ENCODE results near the gene CSTPP1. TPM values are rescaled to one million over a fixed set of nuclear protein-coding genes. Genes with fewer than 3 reads are reported as not detected.

CSTPP1 gene, protein sequence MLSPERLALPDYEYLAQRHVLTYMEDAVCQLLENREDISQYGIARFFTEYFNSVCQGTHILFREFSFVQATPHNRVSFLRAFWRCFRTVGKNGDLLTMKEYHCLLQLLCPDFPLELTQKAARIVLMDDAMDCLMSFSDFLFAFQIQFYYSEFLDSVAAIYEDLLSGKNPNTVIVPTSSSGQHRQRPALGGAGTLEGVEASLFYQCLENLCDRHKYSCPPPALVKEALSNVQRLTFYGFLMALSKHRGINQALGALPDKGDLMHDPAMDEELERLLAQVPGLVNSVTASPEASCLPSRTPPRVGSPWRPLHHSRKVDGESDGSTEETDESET
- total RNA-seq, result 36.9 and 37.1 TPM in 2 replicates
- long read RNA-seq, transcript C11orf49-202 (9 exons, 1,651 nt), result minor isoform, 11 of 229 reads
- long read RNA-seq, transcript C11orf49-204 (8 exons, 1,916 nt), result minor isoform, 12 of 229 reads
- long read RNA-seq, transcript C11orf49-201 (9 exons, 1,645 nt), result major isoform, 126 of 229 reads
- long read RNA-seq, transcript C11orf49-207 (8 exons, 1,527 nt), result minor isoform, 26 of 229 reads
- long read RNA-seq, partial matches to known transcripts, result 10 of 229 reads
- long read RNA-seq, other reads (novel, unspliced or antisense), result 30 of 229 reads

DNA sequence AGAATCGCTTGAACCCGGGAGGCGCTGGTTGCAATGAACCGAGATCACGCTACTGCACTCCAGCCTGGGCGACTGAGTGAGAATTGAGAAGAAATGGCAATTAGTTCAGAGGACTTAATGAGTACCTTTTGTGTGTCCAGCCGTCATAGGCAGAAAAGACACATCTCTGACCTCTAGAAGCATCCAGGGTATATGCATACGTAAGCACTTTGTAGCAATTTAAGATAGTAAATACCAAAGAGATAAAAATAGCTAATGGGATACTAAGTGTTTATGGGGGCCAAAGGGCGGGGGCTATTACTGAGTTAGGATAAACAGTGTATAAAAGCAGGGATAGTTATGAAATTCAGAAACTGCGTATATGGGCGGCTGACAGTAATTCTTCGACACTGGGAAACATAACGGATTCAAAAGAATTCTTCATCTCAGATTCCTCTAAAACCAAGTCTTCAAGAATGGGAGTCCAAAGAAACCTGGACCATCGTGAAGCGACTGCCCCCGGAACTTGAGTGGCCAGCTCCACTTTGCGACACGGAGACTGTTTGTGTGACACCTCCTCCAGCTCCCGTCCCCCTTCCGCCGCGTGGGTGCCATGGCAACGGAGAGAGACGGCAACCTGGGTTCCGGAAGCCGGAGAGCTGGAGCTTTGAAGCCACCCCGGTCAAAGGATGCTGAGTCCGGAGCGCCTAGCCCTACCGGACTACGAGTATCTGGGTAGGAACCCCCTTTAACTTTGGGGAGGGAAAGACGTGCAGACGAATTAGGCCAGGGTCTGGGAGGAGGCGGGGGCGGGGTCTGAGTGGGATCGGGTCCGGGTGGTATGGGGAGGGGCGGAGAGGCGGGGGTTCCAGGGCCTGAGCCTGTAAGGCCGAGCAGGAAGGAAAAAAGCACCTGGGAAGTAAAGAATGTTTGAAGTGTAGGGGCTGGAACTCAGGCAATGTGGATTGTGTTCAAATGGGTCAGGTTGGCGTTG lies at the start of gene CSTPP1:
CSTPP1 (plus strand) TSS at position 624 of the 973 bp plus-strand sequence; CDS start at position 669, 45 bp downstream.
- TF ChIP-seq, protein P1, sequence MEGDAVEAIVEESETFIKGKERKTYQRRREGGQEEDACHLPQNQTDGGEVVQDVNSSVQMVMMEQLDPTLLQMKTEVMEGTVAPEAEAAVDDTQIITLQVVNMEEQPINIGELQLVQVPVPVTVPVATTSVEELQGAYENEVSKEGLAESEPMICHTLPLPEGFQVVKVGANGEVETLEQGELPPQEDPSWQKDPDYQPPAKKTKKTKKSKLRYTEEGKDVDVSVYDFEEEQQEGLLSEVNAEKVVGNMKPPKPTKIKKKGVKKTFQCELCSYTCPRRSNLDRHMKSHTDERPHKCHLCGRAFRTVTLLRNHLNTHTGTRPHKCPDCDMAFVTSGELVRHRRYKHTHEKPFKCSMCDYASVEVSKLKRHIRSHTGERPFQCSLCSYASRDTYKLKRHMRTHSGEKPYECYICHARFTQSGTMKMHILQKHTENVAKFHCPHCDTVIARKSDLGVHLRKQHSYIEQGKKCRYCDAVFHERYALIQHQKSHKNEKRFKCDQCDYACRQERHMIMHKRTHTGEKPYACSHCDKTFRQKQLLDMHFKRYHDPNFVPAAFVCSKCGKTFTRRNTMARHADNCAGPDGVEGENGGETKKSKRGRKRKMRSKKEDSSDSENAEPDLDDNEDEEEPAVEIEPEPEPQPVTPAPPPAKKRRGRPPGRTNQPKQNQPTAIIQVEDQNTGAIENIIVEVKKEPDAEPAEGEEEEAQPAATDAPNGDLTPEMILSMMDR (IDR thresholded peaks at IDR 0.05), result no peak
- peaks cover 6% of the 10 kb centered on the region for H3K27me3 Mint-ChIP-seq (ENCODE audit: unreplicated experiment)
- peak within 1 kb of the TSS; percentile 98 for H3K27ac Mint-ChIP-seq (ENCODE audit: unreplicated experiment)
- no peaks in the 10 kb centered on the region for H3K9me3 Mint-ChIP-seq (ENCODE audit: unreplicated experiment)
- peak within 1 kb of the TSS; percentile 100 for H3K4me3 Mint-ChIP-seq (ENCODE audit: unreplicated experiment)
- H3K4me1 Mint-ChIP-seq (ENCODE audit: unreplicated experiment), result peaks cover 17% of the 10 kb centered on the region
- H3K36me3 Mint-ChIP-seq (ENCODE audit: unreplicated experiment), result no peaks in the 10 kb centered on the region
- DNase-seq (ENCODE audit: extremely low spot score, unreplicated experiment), result peak; percentile 96

- no peak for DNase-seq (ENCODE audit: extremely low spot score, unreplicated experiment)
- Mint-ChIP-seq H3K36me3 (ENCODE audit: unreplicated experiment) (peaks cover 18% of the 10 kb centered on the region), H3K27ac (ENCODE audit: unreplicated experiment) (no peak overlapping the region), H3K27me3 (ENCODE audit: unreplicated experiment) (no peaks in the 10 kb centered on the region), H3K9me3 (ENCODE audit: unreplicated experiment) (no peaks in the 10 kb centered on the region), H3K4me3 (ENCODE audit: unreplicated experiment) (no peak overlapping the region), H3K4me1 (ENCODE audit: unreplicated experiment) (no peaks in the 10 kb centered on the region)
- TF ChIP-seq, protein P1 (IDR thresholded peaks at IDR 0.05), result no peak
These were observed 47.9 kb upstream of the CSTPP1 start for GRCh38 chr11:46888636-46889035.

DNA sequence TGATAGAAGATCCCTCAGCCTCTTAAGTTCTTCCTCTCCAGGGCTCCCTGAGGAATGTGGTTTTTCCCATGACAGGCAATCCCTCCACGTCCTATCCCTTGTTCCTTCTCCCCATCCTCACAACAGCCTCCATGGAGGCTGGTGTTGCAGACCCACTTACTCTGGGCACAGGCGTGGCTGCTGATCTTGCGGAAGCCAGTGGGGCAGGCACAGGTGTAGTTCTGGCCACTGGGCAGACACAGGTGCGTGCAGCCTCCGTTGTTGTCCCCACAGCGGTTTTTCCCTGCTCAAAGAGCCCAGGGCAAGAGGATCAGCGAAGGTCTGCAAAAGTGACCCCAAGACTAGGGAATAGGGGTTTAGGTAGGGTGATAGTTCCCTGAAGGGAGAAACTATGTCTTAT lies 47.3 kb upstream of the CSTPP1 start:
- no peak overlapping the region for H3K27ac Mint-ChIP-seq (ENCODE audit: unreplicated experiment)
- TF ChIP-seq, protein P1 (IDR thresholded peaks at IDR 0.05), result no peak
- H3K4me1 Mint-ChIP-seq (ENCODE audit: unreplicated experiment), result no peaks in the 10 kb centered on the region
- peaks cover 17% of the 10 kb centered on the region for H3K36me3 Mint-ChIP-seq (ENCODE audit: unreplicated experiment)
- no peak for DNase-seq (ENCODE audit: extremely low spot score, unreplicated experiment)
- no peaks in the 10 kb centered on the region for H3K9me3 Mint-ChIP-seq (ENCODE audit: unreplicated experiment)
- H3K4me3 Mint-ChIP-seq (ENCODE audit: unreplicated experiment), result no peak overlapping the region
- no peaks in the 10 kb centered on the region for H3K27me3 Mint-ChIP-seq (ENCODE audit: unreplicated experiment)

GRCh38 chr11:46889689-46890475 lies 46.7 kb upstream of the CSTPP1 start:
- TF ChIP-seq, protein P1 (IDR thresholded peaks at IDR 0.05), result peak; percentile 85
- Mint-ChIP-seq H3K27me3 (ENCODE audit: unreplicated experiment) (no peaks in the 10 kb centered on the region), H3K4me1 (ENCODE audit: unreplicated experiment) (no peaks in the 10 kb centered on the region), H3K4me3 (ENCODE audit: unreplicated experiment) (no peak overlapping the region), H3K9me3 (ENCODE audit: unreplicated experiment) (no peaks in the 10 kb centered on the region), H3K36me3 (ENCODE audit: unreplicated experiment) (peaks cover 21% of the 10 kb centered on the region), H3K27ac (ENCODE audit: unreplicated experiment) (peak overlapping the region; percentile 27)
- no peak for DNase-seq (ENCODE audit: extremely low spot score, unreplicated experiment)
